GM18873 (cell line): ENCODE data around the gene PSMD6.
A peak's percentile ranks its signal among the peaks of the same experiment; 100 is the strongest.

Experiments used
- ATAC-seq: cut with Tn5 transposase; IDR thresholded peaks from one replicate; pipeline ENCODE4 v1.9.1; 2021; ENCODE audit warnings: mild to moderate bottlenecking, moderate library complexity, moderate number of reproducible peaks; ENCODE audit not compliant: unreplicated experiment, low FRiP score

Gene PSMD6

DNA sequence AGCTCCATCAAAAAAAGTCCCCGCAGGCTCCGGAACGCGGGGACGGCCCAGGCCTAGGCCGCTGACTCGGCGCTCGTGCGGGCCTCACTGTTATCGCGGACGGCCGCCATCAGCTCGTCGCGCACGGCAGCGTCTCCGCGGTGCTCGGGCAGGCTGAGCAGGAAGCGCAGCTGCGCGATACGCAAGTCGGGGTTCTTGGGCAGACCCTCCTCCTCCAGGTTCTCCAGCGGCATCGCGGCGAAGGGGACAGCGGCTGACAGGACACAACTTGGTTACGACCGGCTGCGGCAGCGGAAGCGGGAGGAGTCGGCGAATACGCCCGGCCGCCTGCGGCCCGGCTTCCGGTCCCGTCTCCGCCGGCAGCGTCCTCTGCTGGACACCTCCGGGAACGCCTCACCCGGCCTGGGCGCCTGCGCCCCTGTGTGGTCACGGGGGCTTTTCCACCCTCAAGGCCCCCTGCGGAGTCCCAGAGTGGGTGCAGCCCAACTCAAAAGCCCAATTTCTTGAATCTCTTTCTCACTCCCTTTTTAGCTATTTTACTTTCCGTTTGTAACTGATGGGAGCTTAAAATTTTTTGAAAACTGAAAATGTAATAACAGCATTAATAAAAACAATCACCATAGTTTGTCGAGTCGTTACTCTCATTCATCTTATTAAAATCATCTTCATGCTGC lies at the start of gene PSMD6:
Gene PSMD6 (minus strand): TSS at position 308 of the 674 bp plus-strand sequence. CDS start 75 bp downstream, at position 233.
- peak; percentile 95 for ATAC-seq

- no peak for ATAC-seq
Observed at GRCh38 chr3:64072126-64072525, 48.8 kb upstream of the PSMD6 start.

- ATAC-seq, result no peak
Observed at GRCh38 chr3:64070704-64071103, 47.4 kb upstream of the PSMD6 start.

DNA sequence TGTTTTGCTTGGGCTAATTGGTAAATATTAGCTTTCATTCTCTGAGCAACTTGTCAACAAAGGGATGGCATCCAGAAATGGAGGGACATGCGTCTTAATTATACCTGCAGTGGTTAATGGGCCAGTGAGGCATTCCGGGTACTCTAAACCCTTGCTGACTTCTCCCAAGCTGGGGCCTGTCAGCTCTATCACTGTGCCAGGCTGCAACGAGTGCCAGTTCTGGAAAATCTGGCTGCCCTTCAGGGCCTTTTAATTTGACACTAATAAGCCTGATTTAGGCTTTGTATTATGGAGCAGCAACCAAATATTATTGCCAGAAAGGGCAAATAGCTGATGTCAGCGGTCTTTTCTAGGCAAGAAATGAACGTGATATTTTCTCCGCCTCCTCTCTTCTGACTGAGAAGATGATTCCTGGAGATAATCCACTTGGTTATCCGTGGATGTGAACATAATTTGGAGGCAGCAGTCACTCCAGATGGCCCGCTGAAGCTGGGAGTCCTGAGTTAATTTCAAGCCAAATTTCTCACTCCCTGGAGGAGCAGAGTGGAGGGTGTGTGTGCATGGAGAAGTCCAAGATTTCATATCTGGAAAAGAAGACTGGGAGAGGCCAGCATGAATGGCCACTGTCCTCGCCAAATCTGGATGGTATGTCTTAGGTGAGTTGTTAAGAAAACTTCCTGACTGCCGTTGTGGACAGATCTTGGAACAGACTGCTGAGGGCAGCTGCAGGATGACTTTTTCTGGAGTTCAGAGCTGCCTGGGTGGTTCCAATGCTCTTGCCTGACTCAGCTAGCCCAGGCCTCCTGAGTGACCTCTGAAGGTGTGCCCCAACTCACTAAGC lies 44.4 kb upstream of the PSMD6 start:
- ATAC-seq, result no peak

DNA sequence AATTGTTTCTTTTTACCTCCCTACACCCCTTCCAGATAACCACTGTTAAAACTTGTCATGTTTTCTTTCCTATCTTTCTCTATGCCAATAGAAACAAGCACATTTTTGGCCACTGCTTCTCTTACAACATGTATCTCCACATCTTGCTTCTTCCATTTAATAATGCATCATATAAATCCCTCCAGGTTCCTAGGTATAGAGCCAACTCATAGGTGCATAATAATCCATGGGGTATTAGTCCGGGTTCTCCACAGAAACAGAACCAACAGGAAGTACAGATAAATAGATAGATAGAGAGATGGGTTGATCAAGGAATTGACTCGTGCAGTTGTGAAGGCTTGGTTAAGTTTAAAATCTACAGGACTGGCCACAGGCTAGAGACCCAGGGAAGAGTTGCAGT lies 41.5 kb upstream of the PSMD6 start:
- ATAC-seq, result no peak

- no peak for ATAC-seq
Observed at GRCh38 chr3:64063983-64064438, 40.7 kb upstream of the PSMD6 start.

GRCh38 chr3:64063207-64063982 lies 40.1 kb upstream of the PSMD6 start:
- ATAC-seq, result no peak

GRCh38 chr3:64061628-64062027 lies 38.3 kb upstream of the PSMD6 start:
- ATAC-seq, result no peak

- ATAC-seq, result no peak
Observed at GRCh38 chr3:64059484-64060175, 36.3 kb upstream of the PSMD6 start.

DNA sequence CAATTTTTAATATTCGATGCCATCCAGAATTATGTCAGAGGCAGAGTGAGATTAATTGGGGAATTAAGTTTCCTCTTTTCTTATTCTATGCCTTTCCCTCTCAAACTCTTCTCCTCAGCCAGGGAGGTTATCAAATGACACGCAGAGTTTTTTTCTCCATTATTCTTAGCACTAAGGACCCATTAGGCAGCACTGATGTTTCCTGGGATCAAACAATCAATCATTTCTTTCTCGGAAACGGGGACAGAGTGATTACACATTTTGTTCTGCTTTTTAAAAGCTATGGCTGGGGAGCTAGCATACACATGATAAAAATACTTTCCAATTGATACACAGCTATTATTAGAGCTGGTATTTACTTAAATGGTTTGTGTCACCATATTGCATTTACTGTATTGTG lies 35.3 kb upstream of the PSMD6 start:
- ATAC-seq, result no peak

GRCh38 chr3:64057231-64057630 lies 33.9 kb upstream of the PSMD6 start:
- no peak for ATAC-seq

GRCh38 chr3:64056606-64057180 lies 33.4 kb upstream of the PSMD6 start:
- ATAC-seq, result no peak

DNA sequence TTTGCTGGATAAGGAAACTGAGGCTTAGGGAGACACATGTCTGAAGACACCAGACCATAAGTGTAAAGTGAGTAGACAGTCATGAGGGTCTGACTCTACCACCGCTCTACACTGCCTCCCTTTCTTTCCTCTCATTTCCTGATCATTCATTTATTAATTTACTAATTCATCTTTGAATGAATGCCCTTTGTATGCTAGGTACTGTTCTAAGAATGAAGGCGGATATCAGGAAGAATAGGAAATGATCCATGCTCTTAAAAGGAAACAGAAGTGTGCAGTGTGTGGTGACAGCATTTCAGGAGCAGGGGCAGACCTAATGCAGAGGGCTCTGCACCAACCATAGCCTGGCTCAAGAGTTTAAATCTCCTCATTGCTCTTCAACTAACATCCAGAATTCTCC lies 31.8 kb upstream of the PSMD6 start:
- ATAC-seq, result no peak

- ATAC-seq, result no peak
Observed at GRCh38 chr3:64054488-64054887, 31.2 kb upstream of the PSMD6 start.

DNA sequence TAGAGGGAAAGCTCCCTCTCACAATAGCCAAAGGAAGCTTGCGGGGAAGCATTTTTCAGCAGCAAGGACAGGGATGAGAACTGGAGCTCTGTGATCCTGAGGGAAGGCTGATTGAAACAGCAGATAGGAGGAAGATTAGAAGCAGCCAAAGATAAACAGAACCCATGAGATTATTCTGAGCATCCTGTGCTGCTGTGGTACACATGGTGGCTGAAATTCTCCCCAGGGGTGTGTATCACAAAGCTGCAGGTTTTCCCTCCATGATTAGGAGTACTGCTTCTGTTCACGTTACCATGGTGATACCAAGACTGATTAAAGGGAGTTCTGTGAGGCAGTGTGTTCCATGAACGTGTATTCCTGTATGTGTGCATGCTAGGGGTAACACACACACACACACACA lies 30.3 kb upstream of the PSMD6 start:
- ATAC-seq, result no peak

- no peak for ATAC-seq
Observed at GRCh38 chr3:64053117-64053516, 29.8 kb upstream of the PSMD6 start.

DNA sequence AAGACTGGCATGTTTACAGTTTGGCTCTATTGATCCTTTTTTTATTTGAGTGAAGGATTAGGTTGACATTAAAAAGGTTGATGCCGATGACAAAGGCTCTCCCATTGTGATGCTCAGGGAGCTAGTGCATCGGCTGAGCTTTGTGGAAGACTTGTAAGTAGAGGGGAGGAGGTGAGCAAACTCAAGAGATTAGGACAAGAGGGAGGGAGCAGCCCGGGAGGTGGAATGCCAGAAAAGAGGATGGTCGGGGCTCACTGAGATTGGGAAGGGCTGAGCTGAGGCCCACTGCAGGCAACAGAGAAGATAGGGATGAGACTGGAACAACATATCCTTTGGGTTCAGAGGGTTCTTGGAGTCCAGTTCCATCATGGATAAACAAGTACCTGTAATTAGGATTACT lies 26.5 kb upstream of the PSMD6 start:
- no peak for ATAC-seq

GRCh38 chr3:64049136-64049535 lies 25.8 kb upstream of the PSMD6 start:
- ATAC-seq, result no peak

DNA sequence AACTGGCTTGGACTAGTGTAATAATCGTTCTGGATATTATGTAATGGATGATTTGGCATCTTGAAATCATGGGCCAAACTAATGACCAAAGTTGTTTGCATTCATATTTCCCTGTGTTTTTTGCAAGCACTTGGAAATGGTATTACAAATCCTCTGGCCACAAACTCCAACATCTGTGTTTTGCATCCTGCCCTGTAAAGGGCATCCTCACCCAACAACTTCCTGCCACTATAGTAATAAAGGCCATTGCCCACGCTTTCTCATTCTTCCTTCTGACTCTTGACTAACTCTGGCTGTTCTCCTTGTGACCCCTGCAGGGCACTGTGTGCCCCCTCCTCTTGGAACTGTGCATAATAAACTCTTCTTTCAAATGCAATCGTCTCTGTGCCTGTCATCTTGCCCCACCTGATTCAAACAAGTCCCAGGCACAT lies 25.4 kb upstream of the PSMD6 start:
- ATAC-seq, result no peak

GRCh38 chr3:64047787-64048186 lies 24.5 kb upstream of the PSMD6 start:
- no peak for ATAC-seq
